ENCODE data around the gene RHOT2. TPM values are rescaled to one million over a fixed set of nuclear protein-coding genes. Genes with fewer than 3 reads are reported as not detected.
"Not testable (repeated sequence)": the region's sequence is repeated elsewhere in the genome, so short reads cannot be mapped to it uniquely, and the experiment has no call there.

Gene RHOT2
- total RNA-seq, 1 experiment from 2014 or later, result 210 TPM

GRCh38 chr16:689175-689897 lies 21.4 kb downstream of the RHOT2 start:
- no peak for TF ChIP-seq CTCF (conservative IDR thresholded peaks at IDR 0.05)
- Histone ChIP-seq H4K8ac (replicated peaks; ENCODE audit: insufficient read length, low read depth, low read length) (no peak overlapping the region), H3K18ac (ENCODE audit: insufficient read length, low read depth, low read length) (no peak overlapping the region), H2BK20ac (ENCODE audit: low read depth, low read length, poor library complexity, severe bottlenecking) (no peak overlapping the region), H2BK5ac (ENCODE audit: insufficient read length, low read length) (no peak overlapping the region), H2AK5ac (ENCODE audit: insufficient read length, low read length) (no peak overlapping the region), H3K56ac (ENCODE audit: insufficient read length, low read depth, low read length) (no peak overlapping the region), H3K9me3 (ENCODE audit: control insufficient read depth, low read depth, low read length) (no peaks in the 10 kb centered on the region), H4K5ac (ENCODE audit: insufficient read length, low read depth, low read length) (no peak overlapping the region), H4K20me1 (ENCODE audit: control insufficient read depth, insufficient read depth, insufficient read length) (no peaks in the 10 kb centered on the region), H2BK120ac (ENCODE audit: low read depth, low read length, poor library complexity, severe bottlenecking) (no peak overlapping the region), H3K23me2 (ENCODE audit: insufficient read length, low read depth, low read length, poor library complexity, severe bottlenecking) (peaks cover 17% of the 10 kb centered on the region), H3K4me1 (ENCODE audit: insufficient read depth, low read length) (no peaks in the 10 kb centered on the region), H3K27me3 (ENCODE audit: insufficient read depth, low read length) (peaks cover 11% of the 10 kb centered on the region; the same call in 1 of the 2 replicates), H3K14ac (ENCODE audit: insufficient read depth, low read length) (no peak overlapping the region), H2BK12ac (ENCODE audit: insufficient read length, low read depth, low read length) (no peak overlapping the region), H4K91ac (ENCODE audit: insufficient read length, low read depth, low read length) (no peak overlapping the region), H3K79me2 (ENCODE audit: insufficient read depth, low read length) (no peaks in the 10 kb centered on the region), H3K4ac (ENCODE audit: low read depth, low read length) (no peak overlapping the region), H3K4me2 (ENCODE audit: insufficient read depth, insufficient read length, low read length) (peak overlapping the region; percentile 69), H3K27ac (ENCODE audit: insufficient read length, low read depth, low read length) (no peak overlapping the region), H2BK15ac (ENCODE audit: low read depth, low read length) (no peak overlapping the region), H3K9ac (ENCODE audit: extremely low read depth, insufficient read length, low read length) (peak overlapping the region; percentile 57), H3T11ph (ENCODE audit: low read length) (no peak overlapping the region), H3K23ac (ENCODE audit: insufficient read length, low read depth, low read length) (no peak overlapping the region), H2AFZ (ENCODE audit: low read length) (no peak overlapping the region), H3K79me1 (ENCODE audit: insufficient read depth, low read depth, low read length, poor library complexity, severe bottlenecking) (no peaks in the 10 kb centered on the region)
- Mint-ChIP-seq H3K27me3 (ENCODE audit: low read depth) (peaks cover 35% of the 10 kb centered on the region), H3K27ac (peak overlapping the region in 1 of 3 experiments; percentile 62; a peak in 1 of 7 replicates), H3K4me1 (peaks cover 0 to 7% of the 10 kb centered on the region in 2 experiments; a peak in 3 of 4 replicates), H3K4me3 (peak overlapping the region; percentile 85 to 90), H3K36me3 (ENCODE audit: insufficient read depth in 1 of 3, low read depth in 3 of 3) (peaks cover 2 to 23% (median 20%) of the 10 kb centered on the region in 3 experiments; a peak in 5 of 7 replicates), H3K9me3 (no peaks in the 10 kb centered on the region; a peak in 1 of 5 replicates)
- whole genome bisulfite sequencing (ENCODE audit: extremely low coverage, insufficient read length, low lambda C conversion rate), result no CpG with 5 or more reads among the region's 26 CpGs
- DNase-seq, result no peak

GRCh38 chr16:691242-691641 lies 23.3 kb downstream of the RHOT2 start:
- not testable (repeated sequence) for H3K9me3 Mint-ChIP-seq
- peaks cover 52% of the 10 kb centered on the region for H3K27me3 Mint-ChIP-seq (ENCODE audit: low read depth)

More at GRCh38 chr16:691242-691641, 23.3 kb downstream of the RHOT2 start:
- WGBS (ENCODE audit: extremely low coverage, insufficient read length, low lambda C conversion rate), result no CpG with 5 or more reads among the region's 16 CpGs
- H3K4me1 ChIP-seq (ENCODE audit: insufficient read depth, low read length); H3K14ac ChIP-seq (ENCODE audit: insufficient read depth, low read length); H3K4ac ChIP-seq (ENCODE audit: low read depth, low read length); H3K9ac ChIP-seq (ENCODE audit: extremely low read depth, insufficient read length, low read length); H3K27ac Mint-ChIP-seq; H2BK20ac ChIP-seq (ENCODE audit: low read depth, low read length, poor library complexity, severe bottlenecking); DNase-seq; H3K23ac ChIP-seq (ENCODE audit: insufficient read length, low read depth, low read length); H3K79me2 ChIP-seq (ENCODE audit: insufficient read depth, low read length); H2BK5ac ChIP-seq (ENCODE audit: insufficient read length, low read length); H4K91ac ChIP-seq (ENCODE audit: insufficient read length, low read depth, low read length); H3K18ac ChIP-seq (ENCODE audit: insufficient read length, low read depth, low read length); H3K27ac ChIP-seq (ENCODE audit: insufficient read length, low read depth, low read length); H2BK15ac ChIP-seq (ENCODE audit: low read depth, low read length); H3K4me2 ChIP-seq (ENCODE audit: insufficient read depth, insufficient read length, low read length); H3T11ph ChIP-seq (ENCODE audit: low read length); H4K8ac ChIP-seq (replicated peaks; ENCODE audit: insufficient read length, low read depth, low read length); H2AK5ac ChIP-seq (ENCODE audit: insufficient read length, low read length); H3K79me1 ChIP-seq (ENCODE audit: insufficient read depth, low read depth, low read length, poor library complexity, severe bottlenecking); H3K56ac ChIP-seq (ENCODE audit: insufficient read length, low read depth, low read length); H2BK120ac ChIP-seq (ENCODE audit: low read depth, low read length, poor library complexity, severe bottlenecking); H4K5ac ChIP-seq (ENCODE audit: insufficient read length, low read depth, low read length); H3K9me3 ChIP-seq (ENCODE audit: control insufficient read depth, low read depth, low read length); H4K20me1 ChIP-seq (ENCODE audit: control insufficient read depth, insufficient read depth, insufficient read length); H2AFZ ChIP-seq (ENCODE audit: low read length); H2BK12ac ChIP-seq (ENCODE audit: insufficient read length, low read depth, low read length): not testable (repeated sequence)
- peaks cover 11% of the 10 kb centered on the region; the same call in 1 of the 2 replicates for H3K27me3 ChIP-seq (ENCODE audit: insufficient read depth, low read length)
- peaks cover 27% of the 10 kb centered on the region for H3K23me2 ChIP-seq (ENCODE audit: insufficient read length, low read depth, low read length, poor library complexity, severe bottlenecking)
- Mint-ChIP-seq H3K4me1 (peaks cover 0 to 14% of the 10 kb centered on the region in 2 experiments; a peak in 3 of 4 replicates), H3K4me3 (peak overlapping the region; percentile 85 to 90), H3K36me3 (ENCODE audit: insufficient read depth in 1 of 3, low read depth in 3 of 3) (peaks cover 2 to 13% (median 11%) of the 10 kb centered on the region in 3 experiments; a peak in 5 of 7 replicates)

All from H9 (cell line).